HG02642 (cell line): ENCODE data around the gene REG4.
"Not testable (repeated sequence)": the region's sequence is repeated elsewhere in the genome, so short reads cannot be mapped to it uniquely, and the experiment has no call there.

ENCODE experiments used
- ATAC-seq: cut with Tn5 transposase; IDR thresholded peaks from one replicate; pipeline ENCODE4 v1.9.1; 2021; ENCODE audit warnings: mild to moderate bottlenecking; ENCODE audit not compliant: unreplicated experiment, poor library complexity

Gene REG4

GRCh38 chr1:119808972-119809550 lies 2.2 kb downstream of the REG4 start:
- peak; percentile 70 for ATAC-seq

DNA sequence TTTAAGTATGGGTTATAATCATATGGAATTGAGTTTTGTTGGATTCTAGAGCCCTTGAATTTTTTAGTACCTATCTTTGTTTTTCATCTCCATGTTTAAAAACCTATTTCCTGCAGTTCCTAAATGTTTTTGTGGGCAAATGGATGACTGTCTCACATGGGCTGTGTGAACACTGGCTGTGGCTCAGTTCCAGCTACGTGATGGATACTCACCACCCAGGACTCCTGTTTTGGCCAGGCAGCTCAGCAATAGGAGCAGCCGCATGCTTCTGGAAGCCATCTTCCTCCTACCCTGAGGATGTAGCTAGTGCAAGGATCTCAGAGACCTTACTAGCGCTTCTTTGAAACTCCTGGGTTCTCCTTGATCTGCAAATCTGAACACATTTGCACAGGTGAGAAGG lies 2.8 kb downstream of the REG4 start:
- no peak for ATAC-seq

DNA sequence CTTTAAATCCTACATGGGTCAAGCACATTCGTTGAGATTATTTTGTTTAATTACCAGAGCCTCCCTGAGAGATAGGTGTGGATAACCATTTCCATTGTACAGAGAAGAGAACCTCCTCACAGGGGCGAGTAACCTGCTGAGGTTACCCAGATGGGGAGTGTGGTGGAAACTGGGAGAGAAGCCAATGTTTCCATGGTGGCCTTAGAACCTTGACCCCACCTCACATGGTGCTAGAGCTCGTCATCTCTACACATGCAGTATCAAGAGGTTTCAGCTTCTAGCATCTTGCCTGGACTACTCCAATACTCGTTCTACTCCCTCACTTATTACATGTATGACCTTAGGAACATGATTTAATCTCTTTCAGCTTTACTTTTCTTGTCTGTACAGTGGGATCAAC lies 4.8 kb downstream of the REG4 start:
- no peak for ATAC-seq

GRCh38 chr1:119805746-119806145 lies 5.5 kb downstream of the REG4 start:
- no peak for ATAC-seq

DNA sequence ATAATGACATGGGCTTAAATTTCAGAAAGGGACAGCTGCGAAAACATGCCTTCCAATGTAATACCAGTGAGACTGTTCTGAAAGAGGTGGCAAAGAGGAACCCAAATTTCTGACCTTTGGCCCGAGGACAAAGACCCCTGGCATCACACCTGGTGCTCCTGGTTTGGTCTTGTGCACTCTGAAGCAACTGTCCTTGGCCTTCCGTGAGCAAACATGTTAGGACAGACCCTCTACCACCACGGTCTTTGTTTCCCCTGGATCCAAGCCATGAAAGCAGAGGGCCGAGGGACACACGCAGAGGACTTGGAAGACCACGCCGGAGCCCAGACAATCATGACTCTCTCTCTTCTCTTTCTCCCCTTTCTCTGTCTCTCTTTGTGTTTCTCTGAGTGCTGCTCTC lies 6.0 kb downstream of the REG4 start:
- ATAC-seq = no peak

DNA sequence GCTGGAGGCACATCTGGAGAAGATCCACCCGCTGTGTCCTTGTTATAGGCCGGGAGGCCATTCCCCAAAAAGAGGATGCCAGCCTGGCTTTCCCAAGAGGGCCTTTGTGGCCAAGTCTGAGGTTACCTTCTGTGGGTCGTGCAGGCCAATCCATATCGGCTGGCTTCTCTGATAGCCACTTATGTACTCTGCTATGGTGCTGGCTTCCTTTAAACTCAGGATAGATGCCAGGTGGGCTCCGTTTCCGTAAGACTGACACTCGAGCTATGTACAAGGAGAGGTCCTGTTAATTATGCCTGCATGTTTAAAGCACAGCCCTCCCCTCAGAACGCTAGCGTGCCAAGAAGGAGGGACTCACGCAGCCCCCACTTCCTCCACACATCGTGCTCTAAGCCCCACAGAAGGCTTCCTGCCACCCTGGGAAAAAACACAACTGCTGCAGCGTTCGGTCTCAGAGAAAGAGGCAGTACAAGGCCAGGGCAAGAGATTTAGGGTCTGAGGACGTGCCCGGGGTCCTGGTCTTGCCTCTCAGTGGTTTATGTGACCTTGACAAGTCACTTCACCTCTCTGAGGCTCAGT lies 11.6 kb downstream of the REG4 start:
- no peak for ATAC-seq

- no peak for ATAC-seq
Measured at GRCh38 chr1:119799003-119799402, 12.3 kb downstream of the REG4 start.

- ATAC-seq = no peak
Measured at GRCh38 chr1:119797606-119798005, 13.7 kb downstream of the REG4 start.

- ATAC-seq = no peak
Measured at GRCh38 chr1:119797162-119797561, 14.1 kb downstream of the REG4 start.

GRCh38 chr1:119795261-119796200 lies 15.7 kb downstream of the REG4 start:
- ATAC-seq = no peak

DNA sequence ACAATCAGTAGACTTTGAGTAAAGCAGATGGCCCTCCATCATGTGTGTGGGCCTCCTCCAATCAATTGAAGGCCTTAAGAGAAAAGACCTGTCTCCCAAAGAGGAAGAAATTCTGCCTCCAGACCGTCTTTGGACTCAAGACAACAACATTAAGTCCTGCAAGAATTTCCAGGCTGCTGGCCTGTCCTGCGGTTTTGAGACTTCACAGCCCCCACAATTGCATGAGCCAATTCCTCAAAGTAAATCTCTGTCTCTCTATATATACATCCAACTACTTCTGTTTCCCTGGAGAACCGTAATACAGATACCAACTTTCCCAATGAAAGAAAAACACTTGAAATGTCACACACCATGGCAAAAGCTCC lies 16.4 kb downstream of the REG4 start:
- no peak for ATAC-seq

DNA sequence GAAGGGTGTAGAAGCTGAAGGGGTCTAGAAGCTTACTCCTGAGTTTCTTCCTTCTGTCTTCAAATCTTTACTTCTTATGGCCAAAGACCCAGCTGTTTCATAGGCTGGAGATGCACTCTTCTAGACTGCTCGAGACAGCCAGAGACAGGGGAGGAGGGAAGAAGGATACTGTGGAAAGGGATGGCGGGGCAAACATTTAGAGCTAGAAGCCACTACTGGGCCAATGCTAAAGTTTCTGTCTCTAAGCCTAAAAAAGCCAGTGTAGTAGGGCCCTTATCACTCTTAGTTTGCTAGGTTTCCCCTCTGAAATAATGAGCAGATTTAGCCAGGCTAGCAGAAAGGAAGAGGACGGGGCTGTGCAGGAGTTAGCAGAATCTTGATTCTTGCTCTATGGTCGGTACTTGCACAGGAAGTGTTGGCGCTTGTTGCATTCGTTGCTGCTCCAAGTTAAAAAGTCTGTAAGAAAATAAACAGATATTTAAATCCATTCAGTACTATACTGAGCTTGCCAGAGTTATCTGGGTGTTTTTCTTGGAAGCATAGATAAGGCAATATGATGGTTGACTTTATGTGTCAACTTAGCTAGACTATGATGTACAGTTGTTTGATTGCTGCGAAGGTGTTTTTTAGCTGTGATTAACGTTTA lies 16.9 kb downstream of the REG4 start:
- no peak for ATAC-seq

DNA sequence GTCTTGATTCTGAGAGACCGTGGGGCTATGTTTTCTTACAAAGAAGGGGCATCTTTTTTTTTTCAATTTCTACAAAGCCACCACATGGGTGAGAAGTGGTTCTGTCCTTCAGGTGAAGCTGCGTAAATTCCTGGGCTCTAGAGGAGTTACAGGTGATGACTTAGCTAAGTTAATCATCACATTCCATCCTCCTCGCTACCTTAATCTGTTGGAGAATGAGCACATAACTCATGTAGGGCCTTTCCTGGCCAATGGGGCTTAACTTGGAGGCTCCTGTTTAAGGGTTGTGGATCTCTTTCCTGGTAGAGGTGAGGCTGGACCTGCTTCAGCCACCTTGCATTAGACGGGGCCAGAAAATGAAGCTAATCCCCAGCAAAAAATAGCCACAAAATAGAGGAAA lies 19.9 kb downstream of the REG4 start:
- ATAC-seq = no peak

DNA sequence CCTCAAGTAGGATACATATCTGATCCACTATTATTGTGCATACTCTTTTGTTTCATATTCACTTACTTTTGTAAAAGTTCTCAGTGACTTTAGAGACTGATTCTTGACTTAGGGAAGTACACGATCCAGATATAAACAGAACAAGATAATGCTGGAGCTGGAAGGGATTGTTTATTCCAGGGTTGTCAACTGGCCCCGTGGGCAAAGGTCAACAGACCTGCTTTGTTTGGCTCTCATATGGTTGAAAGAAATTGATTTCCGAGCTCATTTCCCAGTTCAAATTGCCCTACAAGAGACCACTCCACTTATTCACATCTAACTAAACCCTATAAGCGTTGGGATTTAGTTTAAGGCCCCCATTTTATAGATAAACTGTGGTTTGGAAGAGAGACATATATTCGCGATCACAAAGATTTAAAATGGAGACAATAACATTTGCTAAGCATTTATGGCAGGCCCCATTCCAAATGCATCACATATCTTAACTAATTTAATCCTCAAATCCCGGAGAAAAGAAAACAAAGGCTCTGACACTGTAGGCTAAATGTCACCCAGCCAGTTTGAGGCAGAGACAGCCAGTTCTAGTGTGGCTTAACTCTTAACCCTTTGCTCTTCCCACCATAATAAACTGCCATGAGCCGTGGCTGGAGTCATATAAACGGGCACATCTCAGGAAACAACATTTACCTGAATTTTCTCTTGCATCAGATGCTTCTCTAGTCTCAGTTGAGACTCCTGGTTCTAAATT lies 20.6 kb downstream of the REG4 start:
- no peak for ATAC-seq

DNA sequence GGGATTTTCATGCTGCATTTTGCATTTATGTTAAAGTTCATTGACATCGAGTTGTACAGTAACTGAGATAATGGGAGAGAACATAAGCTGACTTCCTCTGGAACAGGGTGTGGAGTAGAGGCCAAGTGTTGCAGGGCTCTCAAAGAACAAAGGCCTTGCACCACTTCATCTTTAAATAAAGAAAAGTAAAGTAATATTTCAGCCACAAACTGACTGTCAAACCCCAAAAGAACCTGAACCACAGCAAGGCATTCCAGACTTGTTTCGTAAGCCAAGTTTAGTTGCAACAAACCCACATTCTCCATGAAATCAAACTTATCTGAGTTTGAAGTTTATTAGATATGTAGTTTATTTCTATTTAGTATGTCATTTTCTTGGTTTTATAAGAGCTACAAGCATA lies 23.5 kb downstream of the REG4 start:
- ATAC-seq = no peak

GRCh38 chr1:119786473-119787050 lies 24.7 kb downstream of the REG4 start:
- ATAC-seq = not testable (repeated sequence)

DNA sequence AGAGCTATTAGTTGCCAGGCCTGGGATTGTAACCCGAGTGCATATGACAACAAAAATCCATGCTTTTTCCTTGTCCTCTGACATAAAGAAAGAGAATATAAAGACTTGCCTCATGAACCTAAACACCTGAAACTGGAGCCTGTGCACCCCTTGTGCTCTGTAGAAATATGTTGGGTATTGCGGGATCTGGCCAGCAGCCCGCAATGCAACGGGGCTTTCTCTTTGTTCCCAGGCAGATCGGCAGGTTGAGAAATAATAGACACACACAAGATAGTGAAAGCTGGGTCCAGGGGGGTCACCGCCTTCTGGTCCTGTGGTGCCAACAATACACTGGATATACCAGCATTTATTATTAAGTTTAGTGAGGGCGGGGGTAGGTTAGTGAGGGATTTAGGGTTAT lies 25.2 kb downstream of the REG4 start:
- ATAC-seq = not testable (repeated sequence)

- no peak for ATAC-seq
Measured at GRCh38 chr1:119784191-119784781, 27.0 kb downstream of the REG4 start.

- ATAC-seq = no peak
Measured at GRCh38 chr1:119783354-119784185, 27.7 kb downstream of the REG4 start.
